AG09319 (cell line): Measurements from ENCODE around the gene GUCA1C.

ENCODE experiments used
- DNase-seq: peaks from one replicate; pipeline ENCODE4 v3.0.0-alpha.2; 2010; ENCODE audit warnings: low read depth; ENCODE audit errors: extremely low read depth
- TF ChIP-seq, protein P1 (sequence below): IDR thresholded peaks from 2 replicates; pipeline ENCODE4 v1.5.1; 2011; ENCODE audit warnings: low read depth, mild to moderate bottlenecking, inconsistent platforms, low read length, moderate library complexity

Gene GUCA1C

DNA sequence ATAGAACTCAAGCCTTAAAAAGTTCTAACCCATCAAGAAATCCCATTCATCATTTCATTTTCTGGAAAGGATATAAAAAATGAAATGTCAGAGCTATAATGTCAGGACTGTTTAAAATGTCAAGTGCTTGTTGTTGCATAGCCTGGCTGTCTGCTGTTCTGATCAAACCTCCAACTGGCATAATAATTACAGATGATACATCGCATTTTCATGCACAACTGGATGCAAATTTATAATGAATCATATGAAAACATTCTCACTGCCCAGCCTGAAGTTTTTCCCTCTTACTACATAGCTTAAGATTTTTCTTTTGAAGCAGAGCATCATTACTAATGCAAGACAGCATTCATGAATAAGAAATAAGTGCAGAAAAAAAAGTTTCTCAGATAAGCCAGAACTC lies 46.5 kb downstream of the GUCA1C start:
- no peak for DNase-seq
- TF ChIP-seq, protein P1, sequence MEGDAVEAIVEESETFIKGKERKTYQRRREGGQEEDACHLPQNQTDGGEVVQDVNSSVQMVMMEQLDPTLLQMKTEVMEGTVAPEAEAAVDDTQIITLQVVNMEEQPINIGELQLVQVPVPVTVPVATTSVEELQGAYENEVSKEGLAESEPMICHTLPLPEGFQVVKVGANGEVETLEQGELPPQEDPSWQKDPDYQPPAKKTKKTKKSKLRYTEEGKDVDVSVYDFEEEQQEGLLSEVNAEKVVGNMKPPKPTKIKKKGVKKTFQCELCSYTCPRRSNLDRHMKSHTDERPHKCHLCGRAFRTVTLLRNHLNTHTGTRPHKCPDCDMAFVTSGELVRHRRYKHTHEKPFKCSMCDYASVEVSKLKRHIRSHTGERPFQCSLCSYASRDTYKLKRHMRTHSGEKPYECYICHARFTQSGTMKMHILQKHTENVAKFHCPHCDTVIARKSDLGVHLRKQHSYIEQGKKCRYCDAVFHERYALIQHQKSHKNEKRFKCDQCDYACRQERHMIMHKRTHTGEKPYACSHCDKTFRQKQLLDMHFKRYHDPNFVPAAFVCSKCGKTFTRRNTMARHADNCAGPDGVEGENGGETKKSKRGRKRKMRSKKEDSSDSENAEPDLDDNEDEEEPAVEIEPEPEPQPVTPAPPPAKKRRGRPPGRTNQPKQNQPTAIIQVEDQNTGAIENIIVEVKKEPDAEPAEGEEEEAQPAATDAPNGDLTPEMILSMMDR = no peak

DNA sequence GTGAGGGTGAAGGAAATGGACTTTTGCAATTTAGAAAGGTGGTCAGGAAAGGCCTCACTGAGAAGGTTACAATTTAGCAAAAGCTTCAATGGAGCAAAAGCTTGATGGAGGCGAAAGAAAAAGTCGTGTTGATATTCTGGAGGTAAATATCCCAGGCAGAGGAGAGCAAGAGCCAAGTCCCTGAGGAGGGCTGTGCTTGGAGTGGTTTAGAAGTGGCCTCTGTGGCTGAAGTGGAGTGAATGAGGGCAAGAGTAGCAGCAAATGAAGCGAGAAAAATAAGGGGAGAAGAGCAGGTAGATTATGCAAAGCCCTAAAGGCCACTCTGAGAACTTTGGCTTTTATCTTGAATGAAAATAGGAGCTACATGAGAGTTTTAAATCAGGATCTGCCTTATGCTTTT lies 54.1 kb downstream of the GUCA1C start:
- DNase-seq = no peak
- TF ChIP-seq, protein P1 = no peak

DNA sequence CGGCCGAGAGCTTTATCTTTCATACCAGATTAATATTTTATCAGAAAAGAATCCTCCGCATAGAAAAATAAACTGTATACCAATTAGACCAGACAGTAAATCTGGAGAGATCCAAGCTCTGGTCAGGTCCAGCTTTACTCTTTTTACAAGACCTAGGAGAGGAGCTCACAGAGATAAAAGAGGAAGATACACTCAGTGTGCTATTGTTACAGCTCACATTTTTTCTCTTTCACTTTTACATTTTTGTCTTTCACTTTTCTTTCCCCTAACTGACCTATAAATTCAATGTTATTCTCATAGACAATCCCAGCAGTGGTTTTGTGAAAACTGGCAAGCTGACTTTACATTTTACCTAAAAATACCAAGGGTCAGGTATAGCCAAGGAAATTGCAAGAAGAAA lies 55.8 kb downstream of the GUCA1C start:
- DNase-seq = no peak
- TF ChIP-seq, protein P1 = no peak

DNA sequence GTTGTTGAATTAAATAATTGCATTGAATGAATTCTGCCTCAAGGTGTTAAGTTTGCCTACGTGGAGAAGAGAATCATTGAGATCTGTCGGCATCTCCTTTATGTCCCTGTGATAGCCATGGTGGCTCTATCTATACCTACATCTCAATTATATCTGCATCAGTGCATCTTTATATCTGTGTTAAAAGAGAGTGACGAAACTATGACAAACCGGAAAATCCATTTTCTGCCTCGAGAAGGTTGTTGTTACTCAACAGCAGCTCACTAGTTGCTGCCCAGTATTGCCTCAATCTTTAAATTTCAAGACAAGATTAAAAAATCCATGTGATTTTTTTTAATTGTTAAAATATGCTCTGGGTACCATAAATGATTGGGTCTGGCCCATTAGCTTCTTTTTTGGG lies 58.7 kb downstream of the GUCA1C start:
- DNase-seq = no peak
- TF ChIP-seq, protein P1 = no peak

DNA sequence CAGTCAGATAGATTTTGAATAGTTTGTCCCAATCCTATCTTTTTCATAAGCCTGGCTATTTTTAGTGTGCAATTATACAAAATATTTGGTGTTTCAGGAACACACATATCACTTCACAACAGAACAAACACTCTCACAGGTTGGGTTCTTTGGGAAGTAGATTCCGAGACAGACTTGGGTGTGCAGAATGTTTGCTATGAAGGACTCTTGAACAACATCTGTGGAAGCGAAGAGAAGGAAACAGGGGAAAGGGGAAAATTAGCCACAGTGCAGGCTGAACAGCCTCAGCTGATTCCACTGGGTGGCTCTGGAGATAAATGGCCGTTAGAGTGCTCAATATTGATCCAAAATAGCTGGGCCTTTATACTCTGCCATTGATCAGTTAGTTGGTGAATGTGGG lies 61.8 kb downstream of the GUCA1C start:
- no peak for DNase-seq
- TF ChIP-seq, protein P1 = no peak

DNA sequence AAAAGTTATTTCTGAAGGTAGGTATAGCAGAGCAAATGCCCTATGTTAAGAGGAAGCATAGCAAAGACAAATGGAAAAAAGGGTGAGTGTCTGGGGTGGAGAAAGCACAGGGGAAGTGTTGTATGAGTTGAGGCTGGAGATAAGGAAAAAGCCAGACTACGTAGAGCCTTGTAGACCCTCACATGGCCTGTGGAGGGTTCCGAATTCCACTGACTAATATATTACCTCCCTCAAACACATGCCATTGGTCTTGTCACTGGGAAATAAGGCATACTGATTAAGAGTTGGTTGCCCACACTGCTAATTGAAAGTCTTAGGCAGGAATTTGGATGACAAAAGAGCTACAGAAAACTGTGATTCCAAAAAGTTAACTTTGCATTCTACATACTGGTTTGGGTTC lies 65.9 kb downstream of the GUCA1C start:
- no peak for DNase-seq

DNA sequence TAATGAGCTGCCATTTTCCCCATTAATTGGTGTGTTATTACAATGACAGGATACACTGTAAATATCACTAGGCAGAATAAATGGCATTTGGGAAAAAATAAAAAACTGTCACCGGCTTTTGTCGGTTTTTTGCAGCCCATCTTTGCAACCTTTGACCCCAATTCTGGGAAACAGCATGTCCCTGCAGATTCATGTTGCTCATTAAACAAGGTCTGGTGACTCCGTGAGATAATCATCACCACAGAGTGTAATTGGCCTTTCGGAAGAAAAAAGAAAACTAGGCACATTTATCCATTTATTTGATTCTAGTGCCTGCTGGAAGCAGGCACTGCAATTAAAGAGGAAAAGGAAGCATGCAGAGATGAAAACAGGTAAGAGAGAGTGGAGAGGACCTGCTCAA lies 66.6 kb downstream of the GUCA1C start:
- TF ChIP-seq, protein P1 = no peak
- no peak for DNase-seq

More for the DNA sequence above, 65.9 kb downstream of the GUCA1C start:
- TF ChIP-seq, protein P1 = no peak
